Muscle layer of duodenum (tissue), 2 donors: ENCODE measurements around the gene WDR89.
"Not testable (repeated sequence)": the region's sequence is repeated elsewhere in the genome, so short reads cannot be mapped to it uniquely, and the experiment has no call there.

ENCODE experiments used
- H3K27ac ChIP-seq: one replicate; pipeline ENCODE4 v1.7.0; 2013; ENCODE audit warnings: mild to moderate bottlenecking, low read length
- H3K27me3 ChIP-seq: one replicate; pipeline ENCODE4 v1.7.0; 2013; ENCODE audit warnings: low read depth, mild to moderate bottlenecking, control low read depth, low read length
- H3K36me3 ChIP-seq, 2 donors: one replicate each; pipeline ENCODE4 v1.7.0; 2013; ENCODE audit warnings: low read length in 2 of 2, control low read depth in 1 of 2, mild to moderate bottlenecking in 1 of 2; ENCODE audit not compliant: insufficient read depth in 2 of 2, control insufficient read depth in 1 of 2
- H3K4me1 ChIP-seq, 2 donors: one replicate each; pipeline ENCODE4 v1.7.0; 2013; ENCODE audit warnings: low read length in 2 of 2, mild to moderate bottlenecking in 2 of 2, control low read depth in 1 of 2, moderate library complexity in 1 of 2; ENCODE audit not compliant: insufficient read depth in 2 of 2, control insufficient read depth in 1 of 2
- H3K4me3 ChIP-seq, 2 donors: one replicate each; pipeline ENCODE4 v1.7.0; 2013; ENCODE audit warnings: low read length in 2 of 2, low read depth in 1 of 2, mild to moderate bottlenecking in 1 of 2
- H3K9me3 ChIP-seq, 2 donors: one replicate each; pipeline ENCODE4 v1.7.0; 2013; ENCODE audit warnings: low read length in 2 of 2, control low read depth in 1 of 2, mild to moderate bottlenecking in 1 of 2; ENCODE audit not compliant: control insufficient read depth in 1 of 2
- donor health status: healthy.

The WDR89 gene

GRCh38 chr14:63652406-63652805 lies 10.7 kb upstream of the WDR89 start:
- H3K36me3 ChIP-seq, result no peaks in the 10 kb centered on the region
- no peak overlapping the region for H3K27ac ChIP-seq
- no peak overlapping the region for H3K4me3 ChIP-seq
- H3K4me1 ChIP-seq, result no peaks in the 10 kb centered on the region
- no peaks in the 10 kb centered on the region for H3K9me3 ChIP-seq
- H3K27me3 ChIP-seq, result no peaks in the 10 kb centered on the region

DNA sequence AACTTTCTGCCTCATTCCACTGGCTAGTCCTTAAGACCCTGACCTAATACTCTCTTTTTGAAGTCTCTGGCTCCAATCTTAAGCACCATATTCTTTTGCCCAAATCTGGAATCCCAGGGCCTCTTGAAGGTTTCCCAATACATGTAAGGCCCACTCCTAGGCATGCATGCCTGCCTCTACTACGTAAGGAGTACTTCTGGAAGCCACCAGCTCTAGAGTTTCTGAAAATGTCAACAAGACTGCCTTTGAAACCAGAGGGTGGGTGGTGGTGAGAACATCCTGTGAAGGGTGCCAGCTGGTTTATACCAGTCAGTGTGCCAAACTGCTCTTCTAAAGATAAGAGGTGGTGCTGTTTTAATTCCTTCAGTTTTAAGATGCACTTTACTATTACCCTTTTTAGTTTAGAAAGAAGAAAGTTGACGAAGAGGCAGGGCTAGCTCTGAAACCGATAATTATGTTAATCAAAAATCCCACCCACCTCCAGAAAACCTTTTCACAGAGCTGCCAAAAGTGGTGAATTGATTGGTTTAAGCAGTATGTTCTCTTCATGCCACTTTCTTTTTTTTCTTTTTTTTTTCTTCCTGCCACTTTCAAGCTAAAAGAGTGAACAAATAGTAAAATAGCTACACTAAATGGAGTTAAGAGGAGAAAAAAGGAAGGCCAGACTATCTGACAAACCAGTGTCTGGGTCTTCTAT lies 8.7 kb upstream of the WDR89 start:
- no peaks in the 10 kb centered on the region for H3K36me3 ChIP-seq
- H3K9me3 ChIP-seq, result no peaks in the 10 kb centered on the region
- H3K4me1 ChIP-seq, result no peaks in the 10 kb centered on the region
- no peak overlapping the region for H3K4me3 ChIP-seq
- H3K27me3 ChIP-seq, result no peaks in the 10 kb centered on the region
- no peak overlapping the region for H3K27ac ChIP-seq

- Histone ChIP-seq H3K4me3 (no peak overlapping the region), H3K36me3 (no peaks in the 10 kb centered on the region), H3K9me3 (no peaks in the 10 kb centered on the region), H3K4me1 (peaks cover 0 to 2% of the 10 kb centered on the region in 2 donors), H3K27me3 (no peaks in the 10 kb centered on the region), H3K27ac (no peak overlapping the region)
Measured at GRCh38 chr14:63647696-63648410, 6.2 kb upstream of the WDR89 start.

GRCh38 chr14:63644741-63645140 lies 3.1 kb upstream of the WDR89 start:
- Histone ChIP-seq H3K27ac (no peak overlapping the region), H3K36me3 (no peaks in the 10 kb centered on the region), H3K9me3 (no peaks in the 10 kb centered on the region), H3K4me3 (no peak overlapping the region), H3K27me3 (no peaks in the 10 kb centered on the region), H3K4me1 (peaks cover 0 to 13% of the 10 kb centered on the region in 2 donors)

GRCh38 chr14:63642656-63643382 lies 1.1 kb upstream of the WDR89 start:
- Histone ChIP-seq H3K27ac (peak overlapping the region; percentile 94), H3K9me3 (no peaks in the 10 kb centered on the region), H3K27me3 (no peaks in the 10 kb centered on the region), H3K4me3 (peak overlapping the region; percentile 71 to 76), H3K4me1 (peaks cover 0 to 13% of the 10 kb centered on the region in 2 donors), H3K36me3 (no peaks in the 10 kb centered on the region)

DNA sequence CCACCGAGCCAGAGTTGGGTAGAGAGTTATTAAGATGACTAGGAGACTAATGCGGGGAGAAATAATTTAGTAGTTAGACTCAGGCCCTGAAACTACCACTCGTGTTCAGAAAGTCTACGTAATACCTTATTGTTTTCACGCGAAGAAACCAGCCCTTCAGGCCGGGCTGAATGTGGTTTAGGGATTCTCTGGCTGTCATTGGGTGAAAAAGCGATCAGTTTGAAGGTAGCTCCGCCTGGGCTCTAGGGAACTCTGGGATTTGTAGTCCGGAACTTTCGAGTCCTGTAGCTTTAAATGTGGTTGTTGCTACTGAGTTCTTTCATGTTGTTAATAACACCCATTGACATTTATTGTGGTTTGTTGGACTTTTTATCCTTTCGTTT lies 549 bp upstream of the WDR89 start:
- peak overlapping the region; percentile 71 to 76 for H3K4me3 ChIP-seq
- no peaks in the 10 kb centered on the region for H3K9me3 ChIP-seq
- H3K27ac ChIP-seq, result peak overlapping the region; percentile 94

DNA sequence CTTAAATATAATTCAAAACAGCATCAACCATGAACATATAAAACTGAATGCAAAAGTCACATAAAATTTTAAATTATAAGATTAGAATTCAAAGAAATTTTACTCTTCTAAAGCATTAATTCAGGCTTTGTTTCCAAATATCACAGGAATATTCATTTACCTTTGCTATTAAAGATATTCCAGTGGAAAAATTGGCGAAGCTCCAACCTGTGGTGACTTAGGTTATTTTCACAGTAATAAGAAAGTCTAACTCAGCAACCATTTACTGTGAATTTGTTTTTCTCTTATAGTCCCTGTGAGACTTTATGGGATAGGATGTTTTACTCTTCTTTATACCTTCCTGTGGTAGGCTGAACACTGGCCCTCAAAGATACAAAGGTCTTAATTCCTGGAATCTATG lies 3.2 kb downstream of the WDR89 start:
- no peaks in the 10 kb centered on the region for H3K36me3 ChIP-seq
- H3K27ac ChIP-seq, result no peak overlapping the region
- H3K4me1 ChIP-seq, result peaks cover 0 to 13% of the 10 kb centered on the region in 2 donors
- no peak overlapping the region for H3K4me3 ChIP-seq
- no peaks in the 10 kb centered on the region for H3K27me3 ChIP-seq
- no peaks in the 10 kb centered on the region for H3K9me3 ChIP-seq

More for the DNA sequence above, 549 bp upstream of the WDR89 start:
- Histone ChIP-seq H3K27me3 (no peaks in the 10 kb centered on the region), H3K4me1 (peaks cover 0 to 13% of the 10 kb centered on the region in 2 donors), H3K36me3 (no peaks in the 10 kb centered on the region)

- not testable (repeated sequence) for H3K4me3 ChIP-seq, H3K27ac ChIP-seq, H3K4me1 ChIP-seq, H3K9me3 ChIP-seq, H3K36me3 ChIP-seq, H3K27me3 ChIP-seq
Measured at GRCh38 chr14:63636094-63636635, 5.5 kb downstream of the WDR89 start.

DNA sequence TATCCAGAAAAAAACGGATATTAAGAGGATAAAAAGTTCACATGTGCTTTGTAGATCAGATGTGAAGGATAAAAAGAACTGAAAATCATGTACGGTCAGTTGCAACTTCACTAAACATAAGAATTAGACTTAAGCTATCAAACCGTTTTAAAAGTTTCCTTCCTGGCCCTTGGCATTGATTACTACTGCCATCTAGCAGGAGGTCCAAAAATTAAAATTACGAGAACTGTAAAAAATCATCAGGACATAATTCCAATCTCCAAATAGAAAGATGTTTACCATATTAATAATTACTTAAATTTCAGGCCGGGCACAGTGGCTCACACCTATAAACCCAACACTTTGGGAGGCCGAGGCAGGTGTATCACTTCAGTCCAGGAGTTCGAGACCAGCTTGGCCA lies 7.9 kb downstream of the WDR89 start:
- Histone ChIP-seq H3K27ac (no peak overlapping the region), H3K36me3 (no peaks in the 10 kb centered on the region), H3K4me1 (no peaks in the 10 kb centered on the region), H3K9me3 (no peaks in the 10 kb centered on the region), H3K4me3 (no peak overlapping the region), H3K27me3 (no peaks in the 10 kb centered on the region)

GRCh38 chr14:63632932-63633514 lies 8.6 kb downstream of the WDR89 start:
- Histone ChIP-seq H3K4me1 (no peaks in the 10 kb centered on the region), H3K27ac (no peak overlapping the region), H3K4me3 (no peak overlapping the region), H3K9me3 (no peaks in the 10 kb centered on the region), H3K27me3 (no peaks in the 10 kb centered on the region), H3K36me3 (no peaks in the 10 kb centered on the region)

DNA sequence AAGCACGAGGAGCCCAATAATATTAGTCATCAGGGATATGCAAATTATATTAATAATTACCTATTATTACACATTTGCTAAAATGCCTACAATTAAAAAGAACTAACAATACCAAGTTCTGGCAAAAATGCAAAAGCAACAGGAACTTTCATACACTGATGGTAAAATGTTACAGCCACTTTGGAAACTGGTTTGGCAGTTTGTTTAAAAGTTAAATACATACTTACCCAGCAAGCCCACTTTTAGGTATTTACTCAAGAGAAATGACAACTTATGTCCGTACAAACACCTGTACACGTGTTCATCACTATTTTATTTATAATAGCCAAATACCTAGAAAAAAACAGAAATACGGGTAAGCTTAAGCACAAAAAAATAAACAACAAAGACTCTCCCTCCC lies 17.0 kb downstream of the WDR89 start:
- H3K27me3 ChIP-seq, result no peaks in the 10 kb centered on the region
- no peak overlapping the region for H3K4me3 ChIP-seq
- no peaks in the 10 kb centered on the region for H3K36me3 ChIP-seq
- H3K4me1 ChIP-seq, result no peaks in the 10 kb centered on the region
- H3K27ac ChIP-seq, result no peak overlapping the region
- no peaks in the 10 kb centered on the region for H3K9me3 ChIP-seq
